Loucy (cell line): ENCODE data around the gene TUBGCP5.

Experiments
- H2AFZ ChIP-seq: fragments of 200-600 bp; sonication (generic); 2 replicates; pipeline ENCODE4 v1.6.0; 2016; ENCODE audit warnings: antibody characterized with exemption, mild to moderate bottlenecking, low read length, moderate library complexity
- H3F3A ChIP-seq: fragments of 200-600 bp; 2 replicates; pipeline ENCODE4 v1.6.0; 2016; ENCODE audit warnings: antibody characterized with exemption, low read depth, mild to moderate bottlenecking
- H3K27me3 ChIP-seq: fragments of 200-600 bp; sonication (generic); 2 replicates; pipeline ENCODE4 v1.6.1; 2014; ENCODE audit warnings: low read length, mild to moderate bottlenecking; ENCODE audit not compliant: insufficient read depth, poor library complexity, severe bottlenecking
- H3K36me3 ChIP-seq: fragments of 200-600 bp; sonication (generic); 2 replicates; pipeline ENCODE4 v1.6.1; 2016; ENCODE audit warnings: low read length; ENCODE audit not compliant: insufficient read depth
- H3K4me1 ChIP-seq: fragments of 200-600 bp; sonication (generic); 2 replicates; pipeline ENCODE4 v1.5.1; 2014; ENCODE audit warnings: low read length, mild to moderate bottlenecking; ENCODE audit not compliant: insufficient read depth, poor library complexity, severe bottlenecking
- H3K4me2 ChIP-seq: fragments of 200-600 bp; sonication (generic); 2 replicates; pipeline ENCODE4 v1.6.0; 2014; ENCODE audit warnings: antibody characterized with exemption, low read length, low read depth, mild to moderate bottlenecking; ENCODE audit not compliant: poor library complexity, severe bottlenecking
- H3K4me3 ChIP-seq: fragments of 200-600 bp; sonication (generic); 2 replicates; pipeline ENCODE4 v1.5.1; 2014; ENCODE audit warnings: low read length, mild to moderate bottlenecking, mixed read lengths; ENCODE audit not compliant: poor library complexity, severe bottlenecking
- H3K79me2 ChIP-seq: fragments of 200-600 bp; sonication (generic); 2 replicates; pipeline ENCODE4 v1.6.1; 2014; ENCODE audit warnings: low read length; ENCODE audit not compliant: insufficient read depth
- H3K9ac ChIP-seq: fragments of 200-600 bp; sonication (generic); 2 replicates; pipeline ENCODE4 v1.6.0; 2014; ENCODE audit warnings: mild to moderate bottlenecking, low read depth, low read length, moderate library complexity; ENCODE audit not compliant: poor library complexity, severe bottlenecking
- H3K9me2 ChIP-seq: fragments of 200-600 bp; sonication (generic); replicated peaks from 2 replicates; pipeline ENCODE4 v1.6.1; 2016; ENCODE audit warnings: low read depth, low read length, mixed read lengths
- H3K9me3 ChIP-seq: fragments of 200-600 bp; sonication (generic); 2 replicates; pipeline ENCODE4 v1.6.1; 2014; ENCODE audit warnings: mild to moderate bottlenecking, antibody characterized with exemption, low read length, low read depth; ENCODE audit not compliant: insufficient read depth
- H4K20me1 ChIP-seq: fragments of 200-600 bp; sonication (generic); 2 replicates; pipeline ENCODE4 v1.6.0; 2014; ENCODE audit warnings: antibody characterized with exemption, low read length, mild to moderate bottlenecking; ENCODE audit not compliant: insufficient read depth, poor library complexity, severe bottlenecking
- CTCF ChIP-seq: fragments of 200-600 bp; sonication (generic); conservative IDR thresholded peaks from 2 replicates; pipeline ENCODE4 v1.5.1; 2014; ENCODE audit warnings: mild to moderate bottlenecking, antibody characterized with exemption, low read length
- EZH2phosphoT487 ChIP-seq: fragments of 200-600 bp; IDR thresholded peaks from 2 replicates; pipeline ENCODE4 v1.6.1; 2018; ENCODE audit warnings: antibody characterized with exemption, mild to moderate bottlenecking, moderate library complexity, borderline replicate concordance

TUBGCP5 gene

GRCh38 chr15:22951381-22952280 lies 87.7 kb downstream of the TUBGCP5 start:
- H3K4me1 ChIP-seq = no peaks in the 10 kb centered on the region
- H3K27me3 ChIP-seq = no peaks in the 10 kb centered on the region
- H3K79me2 ChIP-seq = peaks cover 8% of the 10 kb centered on the region; the same call in 1 of the 2 replicates
- no peaks in the 10 kb centered on the region for H3K9me3 ChIP-seq
- TF ChIP-seq CTCF = no peak
- H3K9ac ChIP-seq = no peak overlapping the region
- no peak overlapping the region for H3K4me3 ChIP-seq
- H3F3A ChIP-seq = no peaks in the 10 kb centered on the region
- H4K20me1 ChIP-seq = no peaks in the 10 kb centered on the region
- no peaks in the 10 kb centered on the region for H3K36me3 ChIP-seq
- H3K4me2 ChIP-seq = no peak overlapping the region
- H3K9me2 ChIP-seq = no peaks in the 10 kb centered on the region
- no peak overlapping the region for H2AFZ ChIP-seq

GRCh38 chr15:22951031-22951380 lies 88.4 kb downstream of the TUBGCP5 start:
- Histone ChIP-seq H3K9ac (no peak overlapping the region), H4K20me1 (no peaks in the 10 kb centered on the region), H3K4me1 (no peaks in the 10 kb centered on the region), H3K27me3 (no peaks in the 10 kb centered on the region), H3K4me2 (no peak overlapping the region), H3K79me2 (peaks cover 4% of the 10 kb centered on the region; the same call in 1 of the 2 replicates), H3K4me3 (no peak overlapping the region), H3K9me3 (no peaks in the 10 kb centered on the region), H2AFZ (no peak overlapping the region), H3F3A (no peaks in the 10 kb centered on the region), H3K36me3 (no peaks in the 10 kb centered on the region), H3K9me2 (no peaks in the 10 kb centered on the region)
- TF ChIP-seq CTCF = no peak
- no peak for TF ChIP-seq EZH2phosphoT487

- Histone ChIP-seq H3K9ac (no peak overlapping the region), H3F3A (no peaks in the 10 kb centered on the region), H3K4me3 (no peak overlapping the region), H3K36me3 (no peaks in the 10 kb centered on the region), H2AFZ (no peak overlapping the region), H3K4me2 (no peak overlapping the region), H3K27me3 (no peaks in the 10 kb centered on the region), H3K9me3 (no peaks in the 10 kb centered on the region), H3K4me1 (no peaks in the 10 kb centered on the region), H3K79me2 (peaks cover 4% of the 10 kb centered on the region; the same call in 1 of the 2 replicates), H4K20me1 (no peaks in the 10 kb centered on the region), H3K9me2 (no peaks in the 10 kb centered on the region)
- TF ChIP-seq EZH2phosphoT487 = no peak
- no peak for TF ChIP-seq CTCF
These were observed 88.9 kb downstream of the TUBGCP5 start for GRCh38 chr15:22950256-22950990.
